GM21367 (cell line): ENCODE measurements around the gene MSL3B.

Source experiments
- ATAC-seq: cut with Tn5 transposase; IDR thresholded peaks from one replicate; pipeline ENCODE4 v1.9.1; 2021; ENCODE audit not compliant: unreplicated experiment

Gene MSL3B

DNA sequence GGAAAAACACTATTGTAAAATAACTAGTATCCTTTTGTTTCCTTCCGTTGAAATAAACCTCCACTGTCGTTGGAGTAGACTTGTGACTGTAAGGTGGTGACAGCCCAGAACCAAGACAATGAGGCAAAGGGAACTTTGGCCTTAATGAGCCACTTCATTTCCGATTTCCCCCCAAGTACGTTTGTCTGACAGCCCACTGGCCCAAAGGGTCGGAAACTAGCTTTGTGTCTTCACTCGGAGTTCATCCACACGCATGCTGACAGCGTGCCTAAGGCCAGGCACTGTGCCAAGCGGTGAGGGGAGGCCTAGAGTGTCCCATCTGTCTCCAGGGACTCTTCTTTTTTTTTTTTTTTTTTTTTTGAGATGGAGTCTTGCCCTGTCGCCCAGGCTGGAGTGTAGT is 34.8 kb downstream of the MSL3B start:
- no peak for ATAC-seq

DNA sequence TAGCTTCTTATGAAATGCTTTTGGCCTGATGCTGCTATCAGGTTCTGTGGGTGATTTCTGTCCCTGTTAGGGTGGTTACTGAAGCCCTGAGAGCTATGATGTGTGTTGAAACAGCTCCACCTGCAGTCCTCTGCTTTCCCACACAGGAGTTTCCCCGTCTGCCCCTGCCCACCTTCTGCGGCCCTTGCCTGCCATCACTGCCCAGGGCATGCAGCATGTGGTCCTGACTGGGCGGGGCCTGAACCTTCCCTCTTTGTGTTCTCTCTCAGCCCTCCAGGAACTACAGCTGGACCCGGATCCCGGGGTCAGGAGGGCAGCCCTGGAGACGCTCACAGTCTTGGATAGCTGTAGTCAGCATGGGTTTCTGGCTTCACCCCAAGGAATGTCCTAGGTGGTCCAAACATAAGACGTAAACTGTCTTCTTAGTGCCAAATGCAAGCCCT is 35.3 kb downstream of the MSL3B start:
- no peak for ATAC-seq

- no peak for ATAC-seq
These were observed 35.8 kb downstream of the MSL3B start for GRCh38 chr2:233832414-233832813.

GRCh38 chr2:233831861-233832260 is 36.3 kb downstream of the MSL3B start:
- ATAC-seq, result no peak

DNA sequence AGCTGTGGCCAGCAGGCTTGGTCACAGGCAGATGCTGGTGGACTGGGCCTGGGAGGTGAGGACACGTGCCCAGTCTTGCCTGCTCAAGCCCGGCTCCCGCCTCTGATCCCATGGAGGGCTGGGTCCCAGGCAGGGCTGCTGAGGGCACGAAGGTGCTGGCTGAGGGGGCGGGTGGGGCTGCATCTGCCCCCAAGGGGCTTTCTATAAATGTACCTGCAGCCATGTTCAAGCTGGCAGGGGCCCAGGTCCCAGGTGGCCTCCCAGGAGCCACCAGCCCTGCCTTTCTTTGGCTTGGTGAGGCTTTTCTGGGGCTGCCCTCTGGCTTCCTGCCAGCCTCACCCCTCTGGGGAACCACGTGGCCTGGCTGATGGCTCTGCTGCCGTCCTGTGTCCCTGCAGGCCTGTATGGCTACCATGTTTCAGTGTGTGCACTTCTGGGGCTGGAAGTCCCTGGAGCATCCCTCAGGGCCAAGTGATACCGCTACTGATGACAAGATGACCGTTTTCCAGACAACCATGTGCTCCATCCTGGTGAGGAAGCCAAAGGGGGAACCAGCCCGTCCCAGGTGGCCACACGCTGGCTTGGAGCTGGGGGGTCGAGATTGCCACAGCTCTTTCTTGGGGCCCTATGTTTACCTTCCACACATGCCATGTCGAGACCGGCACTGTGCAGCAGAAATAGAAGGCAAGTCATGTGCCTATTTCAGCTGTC is 37.0 kb downstream of the MSL3B start:
- ATAC-seq, result no peak

- no peak for ATAC-seq
These were observed 37.9 kb downstream of the MSL3B start for GRCh38 chr2:233830111-233830802.

GRCh38 chr2:233829193-233830110 is 38.7 kb downstream of the MSL3B start:
- no peak for ATAC-seq

- ATAC-seq, result no peak
These were observed 39.5 kb downstream of the MSL3B start for GRCh38 chr2:233828546-233829192.

- no peak for ATAC-seq
These were observed 43.8 kb downstream of the MSL3B start for GRCh38 chr2:233824373-233824772.

DNA sequence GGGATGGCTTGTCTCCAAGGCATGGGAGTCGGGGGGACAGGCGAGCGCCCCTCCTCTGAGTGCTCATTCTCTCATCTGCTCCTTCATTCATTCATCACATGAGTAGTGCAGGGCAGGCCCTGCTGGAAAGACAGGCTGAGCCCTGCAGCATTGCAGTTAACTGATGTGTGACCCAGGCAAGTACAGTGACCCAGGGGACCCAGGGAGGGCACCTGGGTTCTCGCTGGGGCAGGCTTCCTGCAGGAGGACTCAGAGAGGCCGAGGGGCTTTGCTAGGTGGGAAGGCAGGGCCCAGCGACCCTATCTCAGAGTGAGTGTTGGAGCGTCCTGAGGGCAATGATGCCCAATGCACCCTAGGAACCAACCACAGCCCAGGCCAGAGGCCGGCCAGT is 44.5 kb downstream of the MSL3B start:
- ATAC-seq, result no peak

DNA sequence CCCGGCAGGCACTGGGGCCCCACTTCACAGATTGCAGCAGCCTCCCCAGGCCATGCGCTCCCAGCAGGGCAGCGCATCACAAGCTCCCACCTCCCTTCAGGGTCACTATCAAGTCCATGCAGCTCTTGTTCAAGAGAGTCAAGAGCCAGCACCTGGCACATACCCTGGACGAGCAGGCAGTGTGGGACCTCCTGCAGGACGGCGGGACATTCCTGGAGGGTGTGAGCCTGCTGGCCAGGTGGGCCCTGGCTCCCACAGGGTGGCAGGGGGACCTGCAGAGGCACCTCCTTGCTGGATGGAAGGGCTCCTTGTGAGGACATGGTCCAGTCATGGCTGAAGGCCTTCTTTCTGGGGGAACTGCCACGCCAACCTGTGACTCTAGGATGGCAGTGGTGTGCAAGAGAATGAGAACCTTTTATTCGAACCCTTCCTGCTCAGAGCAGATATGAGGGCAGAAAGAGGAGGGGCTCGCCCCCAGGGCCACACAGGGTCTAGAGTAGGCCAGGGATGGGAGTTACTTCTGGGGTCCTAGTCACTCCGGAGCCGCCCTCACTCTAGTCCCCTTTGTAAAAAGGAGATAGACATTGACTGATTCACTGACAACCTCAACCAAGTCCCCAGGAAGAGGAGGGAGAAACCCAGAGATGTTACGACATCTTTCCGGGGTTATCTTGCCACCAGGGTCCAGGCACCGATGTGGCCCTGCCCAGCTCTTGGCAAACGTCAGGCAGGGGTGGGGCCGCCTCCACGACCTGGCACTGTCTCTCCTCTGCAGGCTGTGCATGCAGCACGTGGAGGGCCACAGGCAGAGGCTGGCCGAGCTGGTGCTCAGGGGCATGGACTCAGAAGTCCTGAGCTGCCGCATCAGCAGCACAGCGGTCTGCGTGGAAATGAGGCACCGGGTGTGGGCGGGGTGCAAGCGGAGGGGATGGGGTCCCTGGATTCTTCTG is 45.1 kb downstream of the MSL3B start:
- no peak for ATAC-seq

GRCh38 chr2:233822101-233822771 is 46.0 kb downstream of the MSL3B start:
- no peak for ATAC-seq

DNA sequence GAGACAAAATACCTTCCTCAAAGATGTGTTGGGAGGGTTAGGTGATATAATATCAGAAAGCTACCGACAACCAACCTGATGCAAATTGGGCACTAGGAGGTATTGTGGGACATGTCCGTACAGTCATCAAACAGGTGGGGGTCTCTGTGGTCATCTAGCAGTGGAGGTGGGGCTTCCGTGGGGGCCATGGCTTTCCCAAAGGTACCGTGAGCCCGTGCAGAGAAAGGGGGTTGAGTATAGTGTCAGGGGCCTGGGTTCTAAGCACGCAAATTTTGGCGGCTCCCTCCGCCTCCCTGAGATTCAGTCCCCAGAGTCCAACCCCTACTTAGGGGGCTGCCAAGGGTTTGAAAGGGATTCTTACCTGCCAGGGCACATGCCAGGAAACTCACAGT is 46.5 kb downstream of the MSL3B start:
- no peak for ATAC-seq

- no peak for ATAC-seq
These were observed 47.0 kb downstream of the MSL3B start for GRCh38 chr2:233821196-233821595.

- no peak for ATAC-seq
These were observed 47.4 kb downstream of the MSL3B start for GRCh38 chr2:233820774-233821105.

DNA sequence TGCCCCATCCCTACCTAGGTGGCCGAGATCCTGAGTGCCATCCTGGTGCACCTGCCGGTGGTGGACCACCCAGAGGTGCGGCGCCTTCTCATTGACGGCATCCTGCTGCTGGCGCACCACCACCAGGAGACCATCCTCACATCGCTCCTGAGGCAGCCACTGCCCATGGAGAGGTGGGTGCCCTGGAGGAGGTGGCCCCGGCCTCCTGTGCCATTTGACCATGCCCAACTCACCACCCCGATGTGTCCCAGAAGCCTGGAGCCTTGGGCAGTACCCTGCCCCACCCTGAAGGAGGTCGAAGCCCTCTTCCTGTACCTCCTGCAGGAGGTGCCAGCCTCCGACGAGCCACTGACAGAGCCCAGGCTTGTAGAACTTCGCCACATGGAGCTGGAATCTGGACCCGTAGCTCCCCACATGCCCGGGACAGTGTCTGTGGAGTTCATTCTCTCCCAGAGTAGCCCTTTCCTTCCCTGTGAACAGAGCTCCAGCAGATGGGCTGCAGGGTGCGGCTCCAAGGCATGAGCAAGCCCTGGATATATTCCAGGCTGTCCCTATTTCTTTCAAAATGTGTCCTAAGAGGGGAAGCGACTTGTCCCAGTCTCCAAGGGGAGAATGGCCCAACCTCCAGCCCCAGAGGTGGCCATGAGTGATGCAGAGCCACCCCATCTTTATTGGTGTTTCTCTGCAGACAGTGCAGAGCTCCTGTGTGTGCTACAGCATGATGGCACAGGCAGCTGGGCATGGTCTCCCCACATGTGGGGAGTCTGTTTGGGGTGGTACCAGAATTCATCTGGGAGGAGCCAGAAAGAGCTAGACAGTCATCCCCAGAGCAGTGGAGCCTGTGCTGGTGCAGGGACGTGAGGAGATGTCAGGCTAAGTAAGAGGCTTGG is 48.1 kb downstream of the MSL3B start:
- ATAC-seq, result no peak

GRCh38 chr2:233818639-233819621 is 49.3 kb downstream of the MSL3B start:
- ATAC-seq, result no peak
